GM18873 (cell line): ENCODE measurements around the gene SLC22A4.

Experiments used
- ATAC-seq: cut with Tn5 transposase; IDR thresholded peaks from one replicate; pipeline ENCODE4 v1.9.1; 2021; ENCODE audit warnings: mild to moderate bottlenecking, moderate library complexity, moderate number of reproducible peaks; ENCODE audit not compliant: unreplicated experiment, low FRiP score

SLC22A4 gene

GRCh38 chr5:132293992-132294727 is at the start of gene SLC22A4:
TSS of gene SLC22A4 (plus strand) at chr5:132294394. CDS start at chr5:132294617, 223 bp downstream.
- peak; percentile 47 for ATAC-seq

- no peak for ATAC-seq
Measured at GRCh38 chr5:132245593-132245992, 48.6 kb upstream of the SLC22A4 start.

GRCh38 chr5:132246806-132247205 is 47.4 kb upstream of the SLC22A4 start:
- ATAC-seq = no peak

GRCh38 chr5:132250547-132250946 is 43.6 kb upstream of the SLC22A4 start:
- ATAC-seq = no peak

- no peak for ATAC-seq
Measured at GRCh38 chr5:132251220-132251725, 42.9 kb upstream of the SLC22A4 start.

- ATAC-seq = no peak
Measured at GRCh38 chr5:132253008-132253441, 41.2 kb upstream of the SLC22A4 start.

GRCh38 chr5:132253452-132254320 is 40.5 kb upstream of the SLC22A4 start:
- ATAC-seq = no peak

- ATAC-seq = no peak
Measured at GRCh38 chr5:132254321-132254977, 39.7 kb upstream of the SLC22A4 start.

- no peak for ATAC-seq
Measured at GRCh38 chr5:132256086-132256782, 38.0 kb upstream of the SLC22A4 start.

GRCh38 chr5:132256783-132257130 is 37.4 kb upstream of the SLC22A4 start:
- ATAC-seq = no peak

GRCh38 chr5:132257131-132258101 is 36.8 kb upstream of the SLC22A4 start, which contains the start of gene PDLIM4:
TSS of gene PDLIM4 (plus strand) at chr5:132257696. CDS start at chr5:132257735, 39 bp downstream.
- no peak for ATAC-seq

GRCh38 chr5:132258102-132259068 is 35.8 kb upstream of the SLC22A4 start:
- ATAC-seq = no peak

- ATAC-seq = no peak
Measured at GRCh38 chr5:132259069-132259851, 34.9 kb upstream of the SLC22A4 start.

- no peak for ATAC-seq
Measured at GRCh38 chr5:132260051-132260450, 34.1 kb upstream of the SLC22A4 start.

GRCh38 chr5:132260714-132261551 is 33.3 kb upstream of the SLC22A4 start:
- no peak for ATAC-seq
